ENCODE results near the gene CBFA2T2.
"Not testable (repeated sequence)": the region's sequence is repeated elsewhere in the genome, so short reads cannot be mapped to it uniquely, and the experiment has no call there.

Gene CBFA2T2

DNA sequence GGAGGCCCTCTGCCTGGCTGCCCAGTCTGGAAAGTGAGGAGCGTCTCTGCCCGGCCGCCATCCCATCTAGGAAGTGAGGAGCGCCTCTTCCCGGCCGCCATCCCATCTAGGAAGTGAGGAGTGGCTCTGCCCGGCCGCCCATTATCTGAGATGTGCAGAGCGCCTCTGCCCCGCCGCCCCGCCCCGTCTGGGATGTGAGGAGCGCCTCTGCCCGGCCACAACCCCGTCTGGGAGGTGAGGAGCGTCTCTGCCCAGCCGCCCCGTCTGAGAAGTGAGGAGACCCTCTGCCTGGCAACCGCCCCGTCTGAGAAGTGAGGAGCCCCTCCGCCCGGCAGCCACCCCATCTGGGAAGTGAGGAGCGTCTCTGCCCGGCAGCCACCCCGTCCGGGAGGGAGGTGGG, 209.1 kb downstream of the CBFA2T2 start:
- not testable (repeated sequence) for DNase-seq (ENCODE audit: low read depth)
